ENCODE measurements around the gene TMF1.

GRCh38 chr3:69088063-69088462, 35.9 kb upstream of the TMF1 start:
- no peak for TF ChIP-seq EZH2 (IDR thresholded peaks at IDR 0.05; ENCODE audit: insufficient read depth, poor library complexity, severe bottlenecking)
- no peak for TF ChIP-seq EZH2phosphoT487 (IDR thresholded peaks at IDR 0.05; ENCODE audit: insufficient read depth, low read depth)
